ENCODE measurements around the gene MAN1B1. TPM values are rescaled to one million over a fixed set of nuclear protein-coding genes. Genes with fewer than 3 reads are reported as not detected.

The MAN1B1 gene
- total RNA-seq, 1 experiment from 2014 or later: 50.9 TPM

DNA sequence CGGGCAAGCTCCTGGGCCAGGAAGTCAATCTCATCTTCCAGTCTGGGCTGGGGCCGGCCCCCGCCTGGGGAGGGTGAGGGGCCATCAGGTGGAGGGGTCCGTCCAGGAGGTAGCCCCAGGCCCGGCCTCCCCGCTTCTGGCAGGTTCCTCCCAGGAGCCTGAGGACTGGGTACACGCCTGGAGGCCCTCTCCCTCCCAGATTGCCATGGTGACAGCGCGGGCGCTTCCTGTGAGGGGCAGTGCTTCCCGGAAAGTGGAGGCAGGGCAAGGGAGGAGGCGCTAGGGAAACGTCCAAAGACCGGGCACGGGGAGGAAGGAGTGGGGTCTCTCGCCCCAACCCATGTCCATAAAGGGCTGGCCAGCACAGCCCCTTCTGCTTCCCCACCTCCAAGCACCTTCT, 45.7 kb upstream of the MAN1B1 start:
- H3K4me3 ChIP-seq (replicated peaks in 1 of 2; ENCODE audit: low read depth in 1 of 2, low read length in 2 of 2): no peak overlapping the region
- BruUV-seq (replicated peaks): no TSS peak
- H3K27ac ChIP-seq (ENCODE audit: low read depth, low read length): no peak overlapping the region
- peaks cover 12 to 23% of the 10 kb centered on the region in 2 experiments for H3K4me1 ChIP-seq (ENCODE audit: control insufficient read depth in 1 of 2, insufficient read depth in 2 of 2, low read length in 2 of 2)
- H3K9ac ChIP-seq (ENCODE audit: low read length): no peak overlapping the region
- ChIA-PET RAD21 (ENCODE audit: low non-redundant PET in 1 of 2, low total read pairs in 2 of 2, uncharacterized antibody in 2 of 2, unreplicated experiment in 2 of 2) (no interaction called here), POLR2A (no interaction called here), CTCF (no interaction called here)
- no peaks in the 10 kb centered on the region for H3K9me2 ChIP-seq (ENCODE audit: insufficient read depth)
- H3K79me2 ChIP-seq (ENCODE audit: insufficient read depth, low read length): peaks cover 24% of the 10 kb centered on the region; the same call in 1 of the 2 replicates
- no peak for TF ChIP-seq CBX3 (IDR thresholded peaks at IDR 0.05; ENCODE audit: low read depth)
- TF ChIP-seq, protein P1, sequence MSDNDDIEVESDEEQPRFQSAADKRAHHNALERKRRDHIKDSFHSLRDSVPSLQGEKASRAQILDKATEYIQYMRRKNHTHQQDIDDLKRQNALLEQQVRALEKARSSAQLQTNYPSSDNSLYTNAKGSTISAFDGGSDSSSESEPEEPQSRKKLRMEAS (IDR thresholded peaks at IDR 0.05): no peak
- no peak for TF ChIP-seq ELF1 (IDR thresholded peaks at IDR 0.05; ENCODE audit: borderline replicate concordance, low read depth)
- TF ChIP-seq EZH2phosphoT487 (IDR thresholded peaks at IDR 0.05; ENCODE audit: borderline replicate concordance): no peak
- no peak for TF ChIP-seq CEBPB (IDR thresholded peaks at IDR 0.05; ENCODE audit: low read depth)
- TF ChIP-seq EZH2 (IDR thresholded peaks at IDR 0.05): no peak
- TF ChIP-seq ZFX (IDR thresholded peaks at IDR 0.05): no peak
- TF ChIP-seq FOSL1 (IDR thresholded peaks at IDR 0.05; ENCODE audit: low read depth): no peak
- no peak for TF ChIP-seq SRF (IDR thresholded peaks at IDR 0.05; ENCODE audit: low read depth)
- TF ChIP-seq ZNF274 (IDR thresholded peaks at IDR 0.05; ENCODE audit: low read depth, low read length): no peak
- no peak for TF ChIP-seq SIN3A (IDR thresholded peaks at IDR 0.05; ENCODE audit: low read depth)
- TF ChIP-seq, protein P2, sequence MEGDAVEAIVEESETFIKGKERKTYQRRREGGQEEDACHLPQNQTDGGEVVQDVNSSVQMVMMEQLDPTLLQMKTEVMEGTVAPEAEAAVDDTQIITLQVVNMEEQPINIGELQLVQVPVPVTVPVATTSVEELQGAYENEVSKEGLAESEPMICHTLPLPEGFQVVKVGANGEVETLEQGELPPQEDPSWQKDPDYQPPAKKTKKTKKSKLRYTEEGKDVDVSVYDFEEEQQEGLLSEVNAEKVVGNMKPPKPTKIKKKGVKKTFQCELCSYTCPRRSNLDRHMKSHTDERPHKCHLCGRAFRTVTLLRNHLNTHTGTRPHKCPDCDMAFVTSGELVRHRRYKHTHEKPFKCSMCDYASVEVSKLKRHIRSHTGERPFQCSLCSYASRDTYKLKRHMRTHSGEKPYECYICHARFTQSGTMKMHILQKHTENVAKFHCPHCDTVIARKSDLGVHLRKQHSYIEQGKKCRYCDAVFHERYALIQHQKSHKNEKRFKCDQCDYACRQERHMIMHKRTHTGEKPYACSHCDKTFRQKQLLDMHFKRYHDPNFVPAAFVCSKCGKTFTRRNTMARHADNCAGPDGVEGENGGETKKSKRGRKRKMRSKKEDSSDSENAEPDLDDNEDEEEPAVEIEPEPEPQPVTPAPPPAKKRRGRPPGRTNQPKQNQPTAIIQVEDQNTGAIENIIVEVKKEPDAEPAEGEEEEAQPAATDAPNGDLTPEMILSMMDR (IDR thresholded peaks at IDR 0.05 in 2 of 3, conservative IDR thresholded peaks at IDR 0.05 in 1 of 3; ENCODE audit: borderline replicate concordance in 1 of 3, insufficient read depth in 1 of 3, low read depth in 2 of 3, low read length in 2 of 3): no peak
- H2AFZ ChIP-seq (ENCODE audit: low read depth, low read length, poor library complexity, severe bottlenecking): no peak overlapping the region
- intact Hi-C loops (cut with micrococcal nuclease): no loop called here
- H3K9me3 ChIP-seq (ENCODE audit: control insufficient read depth in 1 of 2, insufficient read depth in 1 of 2, low read depth in 1 of 2, low read length in 2 of 2): no peaks in the 10 kb centered on the region
- H4K20me1 ChIP-seq (ENCODE audit: insufficient read depth): no peaks in the 10 kb centered on the region
- no peaks in the 10 kb centered on the region for H3K27me3 ChIP-seq (ENCODE audit: insufficient read depth, low read length)
- ATAC-seq: no peak
- no peak for DNase-seq (ENCODE audit: low read depth, low spot score)
- no peak overlapping the region for H3K4me2 ChIP-seq (ENCODE audit: low read length)
- peaks cover 3 to 7% of the 10 kb centered on the region in 2 experiments; a peak in 2 of 4 replicates for H3K36me3 ChIP-seq (ENCODE audit: control insufficient read depth in 1 of 2, insufficient read depth in 2 of 2, low read length in 2 of 2)

Data from HCT116 (cell line).